Measurements from ENCODE around the gene TTLL13. TPM values are rescaled to one million over a fixed set of nuclear protein-coding genes. Genes with fewer than 3 reads are reported as not detected.

The TTLL13 gene
- total RNA-seq, 2 experiments from 2014 or later = 0.57 to 1.3 TPM

- peak within 1 kb of the TSS; percentile 87 for H3K4me2 ChIP-seq (ENCODE audit: low read length)
- H3K27ac ChIP-seq (ENCODE audit: low read depth, low read length, poor library complexity, severe bottlenecking) = no peak within 1 kb of the TSS
- intact Hi-C loops (cut with micrococcal nuclease; ENCODE audit: unreplicated experiment) = no loop called here
- ChIA-PET POLR2A (interaction anchor here (0.5 to 4.6 kb wide), 12 partner anchors 10 to 517 kb away, joined by 3 to 73 read pairs (median 4); partner anchors contain the start of genes CIB1 and GDPGP1), CTCF (ENCODE audit: unreplicated experiment) (interaction anchor here (0.6 to 1.8 kb wide), 4 partner anchors 10 to 154 kb away, joined by 3 to 9 read pairs (median 4); no protein-coding TSS in a partner anchor)
- peaks cover 20% of the 10 kb centered on the region for H3K4me1 ChIP-seq (ENCODE audit: insufficient read depth, low read length, poor library complexity, severe bottlenecking)
- DNase-seq (ENCODE audit: low spot score) = peak; percentile 86
- 0 out of 2 replicates have a peak, but pooled peaks cover 5% of the 10 kb centered on the region for H4K20me1 ChIP-seq (ENCODE audit: insufficient read depth, low read length)
- H3K9me2 ChIP-seq (ENCODE audit: insufficient read depth, low read length) = no peaks in the 10 kb centered on the region
- no peaks in the 10 kb centered on the region for H3K79me2 ChIP-seq (ENCODE audit: insufficient read depth, low read depth, low read length)
- peak within 1 kb of the TSS; percentile 50 for H2AFZ ChIP-seq (ENCODE audit: low read length)
- H3K4me3 ChIP-seq (ENCODE audit: low read depth, low read length, poor library complexity, severe bottlenecking) = peak within 1 kb of the TSS; percentile 79
- no TSS peak for BruUV-seq (replicated peaks)
- H3K36me3 ChIP-seq (ENCODE audit: insufficient read depth, low read length) = no peaks in the 10 kb centered on the region
- TF ChIP-seq EZH2phosphoT487 (IDR thresholded peaks at IDR 0.05; ENCODE audit: borderline replicate concordance, low read depth, low read length) (no peak), CTCF (conservative IDR thresholded peaks at IDR 0.05; ENCODE audit: low read length) (no peak)
- H3K9me3 ChIP-seq (ENCODE audit: low read length) = no peaks in the 10 kb centered on the region
Measured at GRCh38 chr15:90201130-90201943, 48.0 kb upstream of the TTLL13 start, which contains the start of gene SEMA4B. Gene SEMA4B (plus strand): TSS chr15:90201330. CDS start chr15:90201579, 249 bp downstream.

- Histone ChIP-seq H3K36me3 (ENCODE audit: insufficient read depth, low read length) (no peaks in the 10 kb centered on the region), H3K9me2 (ENCODE audit: insufficient read depth, low read length) (no peaks in the 10 kb centered on the region), H3K79me2 (ENCODE audit: insufficient read depth, low read depth, low read length) (no peaks in the 10 kb centered on the region), H3K4me2 (ENCODE audit: low read length) (peak overlapping the region; percentile 87), H4K20me1 (ENCODE audit: insufficient read depth, low read length) (0 out of 2 replicates have a peak, but pooled peaks cover 5% of the 10 kb centered on the region), H3K27ac (ENCODE audit: low read depth, low read length, poor library complexity, severe bottlenecking) (no peak overlapping the region), H3K4me1 (ENCODE audit: insufficient read depth, low read length, poor library complexity, severe bottlenecking) (peaks cover 20% of the 10 kb centered on the region), H3K9me3 (ENCODE audit: low read length) (no peaks in the 10 kb centered on the region), H3K4me3 (ENCODE audit: low read depth, low read length, poor library complexity, severe bottlenecking) (peak overlapping the region; percentile 79), H2AFZ (ENCODE audit: low read length) (no peak overlapping the region)
- BruUV-seq (replicated peaks) = no TSS peak
- intact Hi-C loops (cut with micrococcal nuclease; ENCODE audit: unreplicated experiment) = no loop called here
- TF ChIP-seq CTCF (conservative IDR thresholded peaks at IDR 0.05; ENCODE audit: low read length) (no peak), EZH2phosphoT487 (IDR thresholded peaks at IDR 0.05; ENCODE audit: borderline replicate concordance, low read depth, low read length) (no peak)
- POLR2A ChIA-PET = interaction anchor here (0.7 to 4.6 kb wide), 5 partner anchors 11 to 516 kb away, joined by 3 to 73 read pairs (median 6); partner anchors contain the start of genes CIB1 and GDPGP1
- DNase-seq (ENCODE audit: low spot score) = no peak
- CTCF ChIA-PET (ENCODE audit: unreplicated experiment) = no interaction called here
Measured at GRCh38 chr15:90201944-90202375, 47.4 kb upstream of the TTLL13 start.

All from OCI-LY7 (cell line).